HG02759 (cell line): Measurements from ENCODE around the gene NAB1.
A peak's percentile ranks its signal among the peaks of the same experiment; 100 is the strongest.

Experiments used
- ATAC-seq: cut with Tn5 transposase; IDR thresholded peaks from one replicate; pipeline ENCODE4 v1.9.1; 2021; ENCODE audit warnings: mild to moderate bottlenecking, moderate library complexity; ENCODE audit not compliant: unreplicated experiment

Gene NAB1

DNA sequence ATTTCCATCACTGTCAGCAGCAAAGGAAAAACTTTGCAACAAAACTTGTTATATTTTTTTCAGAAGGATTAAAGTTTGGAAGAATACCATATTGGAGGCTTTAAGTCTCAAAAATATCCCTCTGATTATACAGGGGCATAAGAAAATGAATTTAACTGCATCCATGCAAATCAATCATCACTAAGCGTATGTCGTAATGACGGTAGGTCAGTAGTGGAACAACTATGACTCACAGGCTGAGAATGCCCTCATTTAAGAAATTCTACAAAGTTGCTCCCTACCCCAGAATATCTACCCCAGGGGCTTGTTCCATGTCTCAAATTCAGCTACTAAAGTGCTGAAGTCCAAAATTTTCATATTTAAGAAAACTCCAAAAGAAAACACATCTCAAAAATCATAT is 12.5 kb upstream of the NAB1 start:
- no peak for ATAC-seq

DNA sequence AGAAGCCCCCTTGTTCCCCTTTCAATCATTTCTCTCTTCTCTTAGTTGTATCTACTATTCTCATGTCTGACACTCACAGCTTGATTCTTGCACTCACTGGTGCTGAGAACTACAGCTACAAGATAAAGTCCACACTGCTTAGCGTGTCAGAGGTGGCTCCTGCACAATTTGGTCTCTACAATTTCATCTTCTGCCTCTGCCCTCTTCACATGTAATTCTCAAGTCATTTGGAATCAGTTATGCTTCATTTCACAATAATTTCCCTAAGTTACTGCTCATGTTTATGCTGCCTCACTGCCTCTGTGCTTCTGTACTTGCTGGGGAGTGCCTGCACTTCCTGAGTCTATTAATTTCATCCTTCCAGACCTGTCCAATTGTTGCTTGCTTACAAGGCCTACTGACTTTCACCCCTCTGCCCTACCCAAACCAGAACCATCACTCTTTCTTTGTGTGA is 11.6 kb upstream of the NAB1 start:
- no peak for ATAC-seq

- ATAC-seq, result no peak
Observed at GRCh38 chr2:190637903-190638618, 10.8 kb upstream of the NAB1 start.

GRCh38 chr2:190640117-190640516 is 8.8 kb upstream of the NAB1 start:
- no peak for ATAC-seq

GRCh38 chr2:190641469-190641868 is 7.4 kb upstream of the NAB1 start:
- no peak for ATAC-seq

DNA sequence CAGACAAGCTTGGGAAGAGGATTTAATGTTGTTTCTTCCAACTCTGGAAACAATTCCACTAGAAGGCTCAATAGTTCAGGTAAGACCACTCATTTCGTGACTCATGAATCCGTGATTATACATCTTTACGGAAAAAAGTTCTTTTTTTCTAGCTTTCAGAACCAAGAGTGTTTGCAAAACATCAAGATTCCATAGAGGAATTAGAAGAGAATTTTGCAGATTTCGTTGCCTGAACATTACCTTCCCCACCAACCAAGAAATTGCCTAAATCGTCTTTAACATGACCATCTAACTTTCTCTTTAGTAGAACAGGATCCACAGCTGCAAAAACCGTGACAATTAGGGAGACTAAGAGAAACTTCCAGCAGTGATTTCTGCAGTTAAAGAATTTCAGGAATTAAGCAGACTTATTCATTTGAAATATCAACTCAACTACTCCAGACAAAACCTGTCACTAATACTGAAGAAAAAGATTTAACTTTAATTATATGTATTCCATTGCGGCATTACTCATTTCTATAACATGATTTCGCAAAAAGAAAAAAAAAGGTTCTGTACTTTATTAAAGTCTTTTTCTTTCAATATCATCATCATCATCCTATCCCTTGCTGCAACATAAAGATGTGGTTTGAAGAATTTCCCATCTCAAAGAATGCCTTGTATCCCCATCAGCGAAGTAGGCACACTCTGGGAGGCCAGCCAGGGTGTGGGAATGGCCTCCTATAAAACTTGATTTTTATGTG is 1.9 kb upstream of the NAB1 start:
- no peak for ATAC-seq

DNA sequence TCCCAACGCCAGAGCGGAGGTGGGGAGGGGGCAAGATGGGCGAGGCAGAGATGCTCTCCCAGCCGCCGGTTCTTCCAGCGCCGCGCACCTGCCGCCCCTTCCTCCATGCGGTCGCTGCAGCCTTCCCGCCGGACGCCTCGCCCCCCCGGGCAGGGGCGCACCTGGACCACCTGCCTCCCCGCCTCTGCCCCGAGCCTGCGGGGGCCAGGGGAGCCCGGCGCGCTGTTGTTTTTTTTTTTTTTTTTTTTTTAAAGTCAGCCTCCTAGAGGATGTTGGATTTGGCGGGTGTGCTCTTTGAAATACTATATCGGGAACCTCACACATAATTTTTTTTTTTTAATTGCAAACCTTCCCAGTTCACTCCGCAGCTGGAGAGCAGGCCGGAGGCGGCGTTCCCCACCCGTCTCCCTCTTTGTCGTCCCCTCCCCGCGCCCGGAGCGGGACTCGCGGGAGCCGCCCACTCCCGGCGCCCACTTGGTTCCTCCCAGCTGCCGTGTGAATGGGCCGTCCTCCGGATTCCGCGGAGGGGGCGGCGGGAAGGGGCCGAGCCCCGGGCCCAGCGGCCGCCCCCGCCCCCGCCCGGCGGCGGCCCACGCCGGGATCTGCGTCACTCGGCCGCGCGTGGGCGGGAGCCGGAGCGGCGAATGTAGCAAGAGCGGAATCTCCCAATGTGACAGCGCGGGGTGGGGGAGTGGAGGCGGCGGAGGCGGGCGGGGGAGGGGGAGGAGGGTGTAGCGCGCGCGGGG is 421 bp upstream of the NAB1 start:
- peak; percentile 76 for ATAC-seq

DNA sequence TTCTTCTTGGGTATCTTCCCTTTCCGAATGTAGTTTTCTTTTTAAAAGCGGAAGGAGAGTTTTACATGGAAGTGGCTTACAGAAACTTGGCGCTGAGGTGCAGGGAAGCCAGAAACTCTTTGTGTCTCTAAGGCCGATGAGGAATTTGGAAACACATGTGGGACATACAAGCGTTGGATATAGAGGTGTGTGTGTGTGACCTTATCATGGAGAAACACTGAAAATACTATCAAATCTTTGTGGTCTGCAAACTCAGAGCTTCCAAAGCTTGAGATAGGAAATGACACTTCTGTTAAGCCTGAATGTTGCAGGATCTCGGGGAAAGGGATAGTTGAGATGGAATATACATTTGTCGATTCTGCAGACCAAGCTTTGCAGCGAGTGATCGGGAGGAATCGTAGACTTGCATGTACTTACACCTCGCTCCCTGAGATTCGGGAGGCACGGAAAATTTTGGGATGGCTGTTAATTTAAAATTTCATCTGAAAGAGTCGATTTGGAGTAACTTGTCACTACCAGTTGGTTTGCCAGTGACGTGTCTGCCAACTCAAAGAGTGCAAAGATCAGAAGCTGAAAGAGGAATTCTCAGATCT is 1.0 kb downstream of the NAB1 start:
- no peak for ATAC-seq

DNA sequence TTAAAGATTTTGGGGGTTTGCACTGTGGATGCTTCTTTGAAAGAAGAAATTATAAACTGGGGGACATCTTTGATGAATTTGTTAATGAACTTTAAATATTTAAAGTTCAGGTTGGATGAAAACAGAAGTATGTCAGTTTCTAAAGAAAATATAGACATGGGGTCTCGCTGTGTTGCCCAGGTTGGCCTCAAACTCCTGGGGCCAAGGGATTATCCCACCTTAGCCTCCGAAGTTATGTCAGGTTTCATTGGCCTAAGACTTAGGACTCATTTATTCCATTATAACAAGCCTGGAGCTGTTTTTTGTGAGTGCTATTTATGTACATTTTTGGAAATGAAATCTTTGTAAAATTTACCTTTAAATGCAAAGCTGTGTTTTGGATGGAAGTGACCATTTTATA is 2.5 kb downstream of the NAB1 start:
- ATAC-seq, result no peak

DNA sequence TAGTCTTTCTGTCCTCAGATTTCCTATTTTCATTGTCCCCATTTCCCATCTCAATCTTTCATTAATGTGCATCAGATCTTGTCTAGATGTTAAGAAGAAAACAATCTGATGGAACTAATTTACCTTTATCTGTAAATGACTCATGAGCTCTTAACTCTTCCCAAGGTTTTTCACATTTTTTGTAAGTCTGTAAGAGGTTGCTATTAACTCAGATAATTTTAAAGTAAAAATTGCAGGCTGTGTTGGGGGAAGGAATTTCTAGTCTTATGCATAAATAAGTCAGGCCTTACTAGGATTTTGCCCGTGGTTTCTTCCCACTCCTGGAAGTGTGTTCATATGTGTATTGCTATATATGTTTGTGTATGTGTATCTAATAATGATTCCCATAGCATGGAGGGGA is 4.3 kb downstream of the NAB1 start:
- no peak for ATAC-seq

- ATAC-seq, result no peak
Observed at GRCh38 chr2:190653931-190654330, 5.0 kb downstream of the NAB1 start.

DNA sequence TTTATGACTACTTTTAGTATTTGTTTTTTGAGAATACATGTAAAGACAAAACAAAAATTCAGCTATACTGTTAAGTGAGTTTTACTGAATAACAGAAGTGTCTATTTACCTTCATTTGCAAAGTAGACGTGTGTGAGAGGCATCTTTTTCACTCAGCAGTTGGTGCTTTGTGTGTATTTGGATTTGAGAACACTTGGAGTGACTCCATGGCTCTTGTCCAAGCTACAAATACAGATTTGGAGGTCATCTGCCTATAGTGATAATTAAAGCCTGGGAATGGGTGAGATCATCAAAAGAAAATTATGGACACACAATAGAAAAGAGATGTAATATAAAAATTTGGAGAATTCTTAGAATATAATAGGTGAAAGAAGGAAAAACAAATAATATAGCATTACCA is 6.2 kb downstream of the NAB1 start:
- ATAC-seq, result no peak

- no peak for ATAC-seq
Observed at GRCh38 chr2:190655570-190655969, 6.7 kb downstream of the NAB1 start.

- no peak for ATAC-seq
Observed at GRCh38 chr2:190656301-190656700, 7.4 kb downstream of the NAB1 start.

DNA sequence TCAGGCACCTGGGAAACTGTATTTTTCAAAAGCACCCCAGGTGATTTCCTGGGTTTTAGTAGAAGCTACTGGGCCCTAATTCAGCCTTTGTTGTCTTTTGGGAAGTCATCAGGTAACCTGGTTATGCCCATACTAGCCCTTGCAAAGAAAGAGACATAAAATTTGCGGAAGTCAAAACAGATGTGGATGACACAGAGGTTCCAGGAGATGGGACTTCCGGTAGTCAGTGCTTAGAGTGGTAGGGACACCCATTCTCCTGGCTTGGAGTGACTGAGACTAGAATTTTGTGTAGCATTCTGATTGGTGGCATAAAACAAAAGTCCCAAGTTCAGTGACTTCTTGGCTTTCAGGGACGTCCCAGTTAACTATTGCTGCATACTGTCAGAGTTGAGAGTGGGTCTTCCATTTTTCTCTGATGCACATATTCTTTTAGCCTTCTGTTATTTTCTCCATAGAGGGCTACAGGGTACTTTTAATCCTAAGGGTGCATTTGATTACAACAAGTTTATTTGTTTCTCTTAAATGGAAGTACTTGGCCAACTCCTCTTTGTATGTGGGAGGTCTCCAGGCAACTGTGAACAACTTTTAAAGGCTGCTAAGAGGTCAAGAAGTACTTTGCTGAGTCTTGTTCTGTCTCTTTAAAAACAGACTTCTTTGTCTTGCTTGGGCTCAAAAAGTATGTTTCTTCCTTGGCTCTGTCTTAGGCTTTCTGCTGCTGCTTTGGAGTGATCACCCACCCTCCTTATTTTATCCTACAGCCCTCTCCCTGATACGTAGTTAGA is 8.8 kb downstream of the NAB1 start:
- no peak for ATAC-seq

DNA sequence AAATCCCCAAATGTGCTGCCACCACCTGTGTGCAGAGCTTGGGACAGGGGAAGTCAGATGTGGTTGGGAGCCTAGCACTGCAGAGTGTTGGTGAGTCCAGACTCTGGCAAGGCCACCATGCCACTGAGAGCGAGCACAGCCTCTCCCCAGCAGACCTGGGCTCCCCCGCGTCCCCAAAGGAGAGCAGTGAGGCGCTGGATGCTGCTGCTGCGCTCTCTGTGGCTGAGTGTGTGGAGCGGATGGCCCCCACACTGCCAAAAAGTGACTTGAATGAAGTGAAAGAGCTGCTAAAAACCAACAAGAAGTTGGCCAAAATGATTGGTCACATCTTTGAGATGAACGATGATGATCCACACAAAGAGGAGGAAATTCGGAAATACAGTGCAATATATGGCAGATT is 10.7 kb downstream of the NAB1 start:
- ATAC-seq, result no peak

DNA sequence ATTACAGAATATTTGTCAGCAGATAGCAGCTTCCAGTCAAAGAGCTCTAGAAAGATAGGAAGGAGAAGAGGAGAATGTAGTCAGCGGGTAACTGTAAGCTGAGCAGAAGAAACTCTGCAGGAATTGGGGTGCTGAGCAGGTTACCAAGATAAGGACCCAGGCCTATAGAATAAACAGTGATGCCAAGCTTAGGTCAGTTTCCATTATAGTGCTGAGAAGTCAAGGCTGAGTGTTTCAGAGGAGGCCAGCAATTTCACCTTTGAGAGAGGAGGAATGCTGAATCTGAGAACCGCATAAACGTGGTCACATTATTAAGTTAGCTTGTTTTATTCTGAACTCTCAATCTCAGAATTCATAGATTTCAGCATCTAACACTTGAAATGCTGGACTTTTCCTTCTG is 13.9 kb downstream of the NAB1 start:
- ATAC-seq, result no peak

DNA sequence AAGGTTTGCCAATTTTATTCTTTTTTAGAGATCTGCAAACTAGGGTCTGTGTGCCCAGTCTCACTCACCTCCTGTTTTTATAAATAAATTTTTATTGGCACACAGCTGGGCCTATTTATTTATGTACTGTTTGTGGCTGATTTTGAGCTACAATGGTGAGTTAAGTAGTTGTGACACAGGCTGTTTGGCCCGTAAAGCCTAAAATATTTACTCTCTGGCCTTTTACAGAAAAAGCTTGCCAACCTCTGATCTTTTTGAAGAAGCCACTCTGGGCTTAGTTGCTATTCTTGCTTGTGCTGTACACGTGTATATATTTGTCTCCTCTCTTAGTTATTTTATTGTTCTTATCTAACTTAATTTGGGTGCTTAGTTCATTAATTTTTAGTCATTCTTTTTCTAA is 14.5 kb downstream of the NAB1 start:
- no peak for ATAC-seq

- ATAC-seq, result no peak
Observed at GRCh38 chr2:190663839-190664238, 15.0 kb downstream of the NAB1 start.

DNA sequence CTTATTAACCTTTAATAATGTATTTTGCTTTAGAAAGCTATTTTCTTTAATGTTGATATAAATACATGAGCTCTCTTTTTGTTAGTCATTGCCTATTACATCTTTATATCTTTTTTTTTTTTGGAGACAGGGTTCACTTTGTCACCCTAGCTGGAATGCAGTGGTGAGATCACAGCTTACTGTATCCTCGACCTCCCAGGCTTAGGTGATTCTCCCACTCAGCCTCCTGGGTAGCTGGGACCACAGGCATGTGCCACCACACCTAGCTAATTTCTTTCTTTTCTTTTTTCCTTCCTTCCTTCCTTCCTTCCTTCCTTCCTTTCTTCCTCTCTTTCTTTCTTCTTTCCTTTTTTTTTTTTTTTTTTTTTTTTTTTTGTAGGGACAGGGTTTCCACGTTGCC is 15.4 kb downstream of the NAB1 start:
- no peak for ATAC-seq

DNA sequence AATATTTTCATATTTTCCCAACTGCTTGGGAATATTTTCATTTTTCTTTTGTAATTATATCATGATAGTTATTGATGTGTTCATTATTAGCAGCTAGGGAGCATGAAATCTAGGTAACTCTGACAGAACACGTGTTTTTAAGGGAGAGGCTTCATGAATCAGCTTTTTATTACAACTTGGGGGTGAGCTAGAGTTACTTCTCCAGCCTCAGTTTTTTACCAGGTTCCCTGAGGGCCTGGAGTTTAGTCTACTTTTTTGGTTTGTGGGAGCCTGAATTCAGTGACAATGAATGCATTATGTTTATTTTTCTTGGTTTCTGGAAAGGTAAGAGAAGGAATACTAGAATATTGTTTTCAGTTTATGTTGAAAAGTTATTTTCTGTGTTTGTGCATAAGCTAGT is 18.0 kb downstream of the NAB1 start:
- ATAC-seq, result no peak
